Mesendoderm (in vitro differentiated cells): ENCODE results near the gene TRHDE.
"Not testable (repeated sequence)": the region's sequence is repeated elsewhere in the genome, so short reads cannot be mapped to it uniquely, and the experiment has no call there.

Experiments used
- DNase-seq: peaks from one replicate; pipeline ENCODE4 v3.0.0; 2013
- H2AK5ac ChIP-seq: 2 replicates; pipeline ENCODE4 v1.6.1; 2013; ENCODE audit warnings: low read length, inconsistent platforms
- H2BK120ac ChIP-seq: 2 replicates; pipeline ENCODE4 v1.6.1; 2013; ENCODE audit warnings: low read depth, mild to moderate bottlenecking, low read length, moderate library complexity, mixed read lengths
- H2BK15ac ChIP-seq: replicated peaks from 2 replicates; pipeline ENCODE4 v1.6.1; 2013; ENCODE audit warnings: low read depth, mild to moderate bottlenecking, moderate library complexity
- H2BK5ac ChIP-seq: 2 replicates; pipeline ENCODE4 v1.6.1; 2013; ENCODE audit warnings: low read length, inconsistent platforms
- H3K18ac ChIP-seq: 2 replicates; pipeline ENCODE4 v1.6.1; 2013; ENCODE audit warnings: mild to moderate bottlenecking, low read length, mixed read lengths
- H3K23ac ChIP-seq: one replicate; pipeline ENCODE4 v1.6.1; 2013; ENCODE audit warnings: low read length
- H3K27ac ChIP-seq: 2 replicates; pipeline ENCODE4 v1.5.1; 2013; ENCODE audit warnings: low read depth, mild to moderate bottlenecking, inconsistent platforms, low read length, moderate library complexity
- H3K27me3 ChIP-seq: 2 replicates; pipeline ENCODE4 v1.6.1; 2013; ENCODE audit warnings: low read length, control low read depth, mild to moderate bottlenecking, inconsistent platforms; ENCODE audit not compliant: insufficient read depth, poor library complexity
- H3K36me3 ChIP-seq: 2 replicates; pipeline ENCODE4 v1.6.1; 2013; ENCODE audit warnings: low read length, inconsistent platforms; ENCODE audit not compliant: control insufficient read depth, insufficient read depth
- H3K4ac ChIP-seq: one replicate; pipeline ENCODE4 v1.6.1; 2013; ENCODE audit warnings: low read depth, mild to moderate bottlenecking, low read length, moderate library complexity
- H3K4me1 ChIP-seq: 2 replicates; pipeline ENCODE4 v1.6.1; 2013; ENCODE audit warnings: low read depth, low read length, inconsistent platforms; ENCODE audit not compliant: control insufficient read depth
- H3K4me2 ChIP-seq: 2 replicates; pipeline ENCODE4 v1.6.1; 2013; ENCODE audit warnings: low read length
- H3K4me3 ChIP-seq: 2 replicates; pipeline ENCODE4 v1.5.1; 2013; ENCODE audit warnings: mild to moderate bottlenecking, low read length
- H3K56ac ChIP-seq: one replicate; pipeline ENCODE4 v1.6.1; 2013; ENCODE audit warnings: low read length
- H3K79me1 ChIP-seq: 2 replicates; pipeline ENCODE4 v1.6.1; 2013; ENCODE audit warnings: low read length, inconsistent platforms
- H3K79me2 ChIP-seq: 2 replicates; pipeline ENCODE4 v1.6.1; 2013; ENCODE audit warnings: mild to moderate bottlenecking, low read length; ENCODE audit not compliant: control insufficient read depth, insufficient read depth
- H3K9ac ChIP-seq: 2 replicates; pipeline ENCODE4 v1.6.1; 2013; ENCODE audit warnings: low read length, inconsistent platforms
- H4K5ac ChIP-seq: one replicate; pipeline ENCODE4 v1.6.1; 2013; ENCODE audit warnings: low read length
- H4K8ac ChIP-seq: one replicate; pipeline ENCODE4 v1.6.1; 2013; ENCODE audit warnings: low read depth, mild to moderate bottlenecking, control low read depth, low read length, moderate library complexity
- WGBS: extraction: QIAGEN DNeasy Blood & Tissue Kit; methylation state at CpG from one replicate; pipeline ENCODE4 v1.1.7; 2013; ENCODE audit warnings: low lambda C conversion rate, missing lambda C conversion rate; ENCODE audit not compliant: insufficient coverage; ENCODE audit errors: extremely low coverage; 5-methylcytosine and 5-hydroxymethylcytosine counted together

The TRHDE gene

DNA sequence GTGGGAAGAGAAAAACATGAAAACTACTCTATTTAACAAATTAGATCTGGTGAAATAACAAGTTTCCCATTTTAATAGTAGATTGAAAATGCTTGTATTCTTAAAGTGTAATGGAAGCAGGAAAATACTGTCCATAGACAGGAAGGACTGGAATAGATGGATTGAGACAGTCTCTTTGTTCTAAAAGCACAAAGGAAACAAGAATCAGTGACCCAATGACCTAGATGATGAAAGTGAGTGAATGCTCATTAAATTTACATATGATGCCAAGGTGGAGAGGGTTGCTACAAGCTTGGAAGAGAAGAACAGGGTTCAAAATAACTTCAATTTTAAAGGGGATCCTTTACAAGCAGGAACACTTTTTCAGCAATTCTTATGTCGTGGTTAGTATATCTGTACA lies 233.1 kb downstream of the TRHDE start:
- Histone ChIP-seq H4K5ac (no peak overlapping the region), H3K23ac (no peak overlapping the region), H3K27ac (no peak overlapping the region), H2BK120ac (no peak overlapping the region), H3K4me2 (no peak overlapping the region), H3K27me3 (no peaks in the 10 kb centered on the region), H3K4me3 (no peak overlapping the region), H4K8ac (no peak overlapping the region), H2BK5ac (no peak overlapping the region), H2AK5ac (no peak overlapping the region), H3K4me1 (no peaks in the 10 kb centered on the region), H2BK15ac (no peak overlapping the region), H3K9ac (no peak overlapping the region), H3K18ac (no peak overlapping the region), H3K4ac (no peak overlapping the region), H3K79me1 (no peaks in the 10 kb centered on the region), H3K79me2 (no peaks in the 10 kb centered on the region), H3K56ac (no peak overlapping the region), H3K36me3 (no peaks in the 10 kb centered on the region)
- no peak for DNase-seq
- WGBS: no CpG with 5 or more reads among the region's 1 CpG

DNA sequence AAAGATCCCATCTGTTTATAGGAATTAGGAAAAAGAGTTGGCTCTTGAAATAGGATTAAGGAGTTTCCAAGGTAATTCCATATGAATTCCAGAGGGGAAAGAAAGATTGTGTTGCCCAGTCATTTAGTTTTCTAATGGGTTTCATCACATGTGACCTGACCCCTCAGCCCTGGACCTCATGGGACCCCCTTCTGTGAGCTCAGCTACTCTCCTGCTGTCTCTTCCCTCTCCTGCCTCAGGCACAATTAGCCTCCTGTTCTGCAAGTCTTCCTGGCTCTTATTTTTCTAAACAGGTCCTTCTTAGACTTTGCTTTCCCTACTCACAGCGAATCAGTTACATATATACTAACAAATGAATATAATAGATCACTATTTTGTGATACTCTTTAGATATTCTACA lies 237.7 kb downstream of the TRHDE start:
- no peaks in the 10 kb centered on the region for H3K4me1 ChIP-seq
- no peak overlapping the region for H3K9ac ChIP-seq
- no peaks in the 10 kb centered on the region for H3K27me3 ChIP-seq
- no peak overlapping the region for H3K27ac ChIP-seq
- H4K8ac ChIP-seq: no peak overlapping the region
- H3K18ac ChIP-seq: no peak overlapping the region
- H3K23ac ChIP-seq: no peak overlapping the region
- H3K4me2 ChIP-seq: no peak overlapping the region
- DNase-seq: peak; percentile 6
- no peak overlapping the region for H4K5ac ChIP-seq
- H2AK5ac ChIP-seq: no peak overlapping the region
- no peaks in the 10 kb centered on the region for H3K79me1 ChIP-seq
- no peak overlapping the region for H3K4me3 ChIP-seq
- no peaks in the 10 kb centered on the region for H3K79me2 ChIP-seq
- no peak overlapping the region for H3K56ac ChIP-seq
- H2BK5ac ChIP-seq: no peak overlapping the region
- no peak overlapping the region for H3K4ac ChIP-seq
- no peak overlapping the region for H2BK15ac ChIP-seq
- no CpG with 5 or more reads among the region's 1 CpG for WGBS
- H2BK120ac ChIP-seq: no peak overlapping the region
- H3K36me3 ChIP-seq: no peaks in the 10 kb centered on the region

DNA sequence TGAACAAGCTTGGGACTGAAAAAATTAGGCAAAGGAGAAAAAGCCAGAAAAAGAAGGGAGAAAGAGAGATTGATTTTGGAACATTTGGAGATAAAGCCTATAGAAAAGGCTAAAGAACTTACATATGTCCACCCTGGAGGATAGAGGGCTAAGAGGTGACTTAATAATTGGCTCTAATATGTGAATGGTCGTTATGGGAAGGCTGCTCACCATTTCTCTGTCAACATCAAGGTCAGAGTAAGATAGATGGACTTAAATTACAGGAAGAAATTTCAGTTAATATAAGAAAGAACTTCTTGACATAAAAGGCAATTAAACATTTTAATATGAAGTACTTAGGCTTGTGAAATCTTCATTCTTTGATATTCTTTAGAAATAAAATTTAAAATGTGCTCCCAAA lies 238.6 kb downstream of the TRHDE start:
- H3K27me3 ChIP-seq: no peaks in the 10 kb centered on the region
- H2BK120ac ChIP-seq: no peak overlapping the region
- no peak overlapping the region for H3K4me2 ChIP-seq
- no peaks in the 10 kb centered on the region for H3K36me3 ChIP-seq
- H2BK15ac ChIP-seq: no peak overlapping the region
- no peak overlapping the region for H4K5ac ChIP-seq
- H3K79me2 ChIP-seq: no peaks in the 10 kb centered on the region
- no peak overlapping the region for H2AK5ac ChIP-seq
- H3K4ac ChIP-seq: no peak overlapping the region
- no peak overlapping the region for H3K9ac ChIP-seq
- no peak overlapping the region for H2BK5ac ChIP-seq
- H3K79me1 ChIP-seq: no peaks in the 10 kb centered on the region
- H4K8ac ChIP-seq: no peak overlapping the region
- H3K4me3 ChIP-seq: no peak overlapping the region
- no peak overlapping the region for H3K23ac ChIP-seq
- no peak overlapping the region for H3K18ac ChIP-seq
- H3K4me1 ChIP-seq: no peaks in the 10 kb centered on the region
- no peak overlapping the region for H3K56ac ChIP-seq
- H3K27ac ChIP-seq: no peak overlapping the region
- no peak for DNase-seq
- no CpG with 5 or more reads among the region's 1 CpG for WGBS

DNA sequence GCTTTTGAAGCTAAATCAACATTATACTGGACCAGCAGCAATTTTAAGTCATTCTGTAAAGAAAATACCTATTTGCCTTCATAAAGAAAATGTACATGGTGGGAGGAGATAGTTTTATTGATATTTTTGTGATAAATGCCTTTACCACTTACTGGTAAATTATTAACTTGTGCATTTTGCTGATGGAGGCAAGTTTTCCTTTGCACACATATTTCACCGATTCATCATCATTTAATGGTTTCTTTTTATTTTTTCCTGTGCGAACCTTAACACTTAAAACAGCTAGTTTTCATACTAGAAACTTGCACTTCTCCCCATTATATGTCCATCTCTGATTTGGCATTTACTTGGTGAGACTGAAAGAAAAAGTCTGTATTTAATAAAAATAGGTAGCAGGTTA lies 239.3 kb downstream of the TRHDE start:
- Histone ChIP-seq H3K36me3 (no peaks in the 10 kb centered on the region), H2BK120ac (no peak overlapping the region), H3K27me3 (no peaks in the 10 kb centered on the region), H4K8ac (no peak overlapping the region), H3K56ac (no peak overlapping the region), H4K5ac (no peak overlapping the region), H2BK5ac (no peak overlapping the region), H3K4me3 (no peak overlapping the region), H3K79me2 (no peaks in the 10 kb centered on the region), H3K27ac (no peak overlapping the region), H3K4ac (no peak overlapping the region), H3K9ac (no peak overlapping the region), H2AK5ac (no peak overlapping the region), H3K23ac (no peak overlapping the region), H3K4me2 (no peak overlapping the region), H3K18ac (no peak overlapping the region), H2BK15ac (no peak overlapping the region), H3K79me1 (no peaks in the 10 kb centered on the region), H3K4me1 (no peaks in the 10 kb centered on the region)
- WGBS: no CpG with 5 or more reads among the region's 2 CpGs
- no peak for DNase-seq

DNA sequence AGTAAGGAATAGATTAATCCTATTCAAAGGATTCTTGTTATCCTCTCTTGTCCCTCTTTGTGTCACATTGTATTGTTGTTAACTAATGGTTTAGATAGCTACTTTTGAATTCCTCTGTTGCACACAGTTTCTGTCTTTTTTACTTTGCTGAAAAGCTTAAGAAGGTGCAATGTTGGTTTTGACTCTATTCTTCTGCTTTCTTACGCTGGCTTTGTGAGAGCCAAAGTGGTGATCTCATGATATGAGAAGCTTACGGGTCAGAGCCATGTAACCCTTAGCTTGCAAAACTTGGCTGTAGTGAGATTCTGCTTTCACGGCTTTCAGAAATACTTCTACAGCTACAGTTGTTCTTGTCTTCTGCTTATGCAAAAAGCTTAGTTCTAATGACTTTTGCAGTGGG lies 239.7 kb downstream of the TRHDE start:
- no CpG with 5 or more reads among the region's 3 CpGs for WGBS
- H3K27ac ChIP-seq: no peak overlapping the region
- peak; percentile 37 for DNase-seq

DNA sequence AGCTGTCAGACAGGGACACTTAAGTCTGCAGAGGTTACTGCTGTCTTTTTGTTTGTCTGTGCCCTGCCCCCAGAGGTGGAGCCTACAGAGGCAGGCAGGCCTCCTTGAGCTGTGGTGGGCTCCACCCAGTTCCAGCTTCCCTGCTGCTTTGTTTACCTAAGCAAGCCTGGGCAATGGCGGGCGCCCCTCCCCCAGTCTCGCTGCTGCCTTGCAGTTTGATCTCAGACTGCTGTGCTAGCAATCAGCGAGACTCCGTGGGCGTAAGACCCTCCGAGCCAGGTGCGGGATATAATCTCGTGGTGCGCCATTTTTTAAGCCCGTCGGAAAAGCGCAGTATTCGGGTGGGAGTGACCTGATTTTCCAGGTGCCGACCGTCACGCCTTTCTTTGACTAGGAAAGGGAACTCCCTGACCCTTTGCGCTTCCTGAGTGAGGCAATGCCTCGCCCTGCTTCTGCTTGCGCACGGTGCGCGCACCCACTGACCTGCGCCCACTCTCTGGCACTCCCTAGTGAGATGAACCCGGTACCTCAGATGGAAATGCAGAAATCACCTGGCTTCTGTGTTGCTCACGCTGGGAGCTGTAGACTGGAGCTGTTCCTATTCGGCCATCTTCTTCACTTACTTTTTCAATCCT lies 248.0 kb downstream of the TRHDE start:
- H3K4me1 ChIP-seq, H3K23ac ChIP-seq, H2BK120ac ChIP-seq, H4K5ac ChIP-seq, H2BK15ac ChIP-seq, H3K9ac ChIP-seq, H3K4me3 ChIP-seq, H3K56ac ChIP-seq, H3K4ac ChIP-seq, H3K4me2 ChIP-seq, H3K79me2 ChIP-seq, H3K27me3 ChIP-seq, H2BK5ac ChIP-seq, H3K79me1 ChIP-seq, DNase-seq, H3K18ac ChIP-seq, H4K8ac ChIP-seq, H2AK5ac ChIP-seq, H3K36me3 ChIP-seq, H3K27ac ChIP-seq: not testable (repeated sequence)
- WGBS: no CpG with 5 or more reads among the region's 27 CpGs

More for the DNA sequence above, 239.7 kb downstream of the TRHDE start:
- no peak overlapping the region for H4K8ac ChIP-seq
- no peak overlapping the region for H2AK5ac ChIP-seq
- no peak overlapping the region for H3K18ac ChIP-seq
- no peaks in the 10 kb centered on the region for H3K36me3 ChIP-seq
- H3K79me1 ChIP-seq: no peaks in the 10 kb centered on the region
- no peak overlapping the region for H3K4me3 ChIP-seq
- no peak overlapping the region for H2BK15ac ChIP-seq
- no peak overlapping the region for H3K56ac ChIP-seq
- no peak overlapping the region for H2BK5ac ChIP-seq
- no peaks in the 10 kb centered on the region for H3K4me1 ChIP-seq
- H4K5ac ChIP-seq: no peak overlapping the region
- H3K23ac ChIP-seq: no peak overlapping the region
- no peak overlapping the region for H3K9ac ChIP-seq
- no peak overlapping the region for H2BK120ac ChIP-seq
- no peak overlapping the region for H3K4ac ChIP-seq
- H3K79me2 ChIP-seq: no peaks in the 10 kb centered on the region
- H3K4me2 ChIP-seq: no peak overlapping the region
- no peaks in the 10 kb centered on the region for H3K27me3 ChIP-seq
